K562 (cell line): ENCODE data around the gene DTYMK. TPM values are rescaled to one million over a fixed set of nuclear protein-coding genes. Genes with fewer than 3 reads are reported as not detected.
A peak's percentile ranks its signal among the peaks of the same experiment; 100 is the strongest.

Experiments used
- ATF6 ChIP-seq: sonication (generic); formaldehyde crosslinking; IDR thresholded peaks from 2 replicates; pipeline ENCODE4 v1.4.0; 2020; ENCODE audit warnings: mild to moderate bottlenecking, missing genetic modification reagents
- CBFA2T2 ChIP-seq: fragments of 450-650 bp; conservative IDR thresholded peaks from 2 replicates; pipeline ENCODE4 v1.6.1; 2017; ENCODE audit warnings: mild to moderate bottlenecking
- CREBBP ChIP-seq: IDR thresholded peaks from one replicate; pipeline ENCODE4 v1.6.1; 2012; ENCODE audit warnings: low read depth, mild to moderate bottlenecking, control low read depth, inconsistent platforms, low read length
- ETV6 ChIP-seq, 3 experiments: fragments of 150-350 bp in 1 of 3; sonication (generic) in 1 of 3; formaldehyde crosslinking in 1 of 3; IDR thresholded peaks; 2 replicates each; pipeline versions ENCODE4 v1.6.1 to v1.8.0; 2014 to 2022; ENCODE audit warnings: borderline replicate concordance in 2 of 3, low read depth in 2 of 3, antibody characterized with exemption in 1 of 3, low read length in 1 of 3, mild to moderate bottlenecking in 1 of 3, missing genetic modification reagents in 1 of 3
- HDAC2 ChIP-seq: fragments of 450-650 bp; IDR thresholded peaks from 2 replicates; pipeline ENCODE4 v1.6.1; 2016; ENCODE audit warnings: mild to moderate bottlenecking
- HES1 ChIP-seq: fragments of 450-650 bp; IDR thresholded peaks from 2 replicates; pipeline ENCODE4 v1.6.1; 2016; ENCODE audit warnings: low read depth, mild to moderate bottlenecking, moderate library complexity
- KDM4B ChIP-seq, 2 experiments: fragments of 450-650 bp in 1 of 2; sonication (generic) in 1 of 2; IDR thresholded peaks; 2 replicates each; pipeline ENCODE4 v1.6.1; 2016 to 2017; ENCODE audit warnings: borderline replicate concordance in 2 of 2, antibody characterized with exemption in 1 of 2, low read depth in 1 of 2, mild to moderate bottlenecking in 1 of 2
- MAFF ChIP-seq: IDR thresholded peaks from 2 replicates; pipeline ENCODE4 v1.6.1; 2012; ENCODE audit warnings: low read length, improper control_type of control experiment
- MAZ ChIP-seq, 2 experiments: fragments of 450-650 bp in 1 of 2; sonication (generic) in 1 of 2; formaldehyde crosslinking; IDR thresholded peaks in 1 of 2; conservative IDR thresholded peaks in 1 of 2; 2 replicates each; pipeline versions ENCODE4 v1.4.0 to v1.5.0; 2020; ENCODE audit warnings: mild to moderate bottlenecking in 1 of 2, missing genetic modification reagents in 1 of 2
- MCM3 ChIP-seq: fragments of 450-650 bp; IDR thresholded peaks from 2 replicates; pipeline ENCODE4 v1.6.1; 2016
- MEIS2 ChIP-seq: fragments of 450-650 bp; IDR thresholded peaks from 2 replicates; pipeline ENCODE4 v1.6.1; 2014; ENCODE audit warnings: mild to moderate bottlenecking; ENCODE audit not compliant: partially characterized antibody
- MNT ChIP-seq, 2 experiments: fragments of 450-650 bp; conservative IDR thresholded peaks; 2 replicates each; pipeline ENCODE4 v1.6.1; 2017; ENCODE audit warnings: mild to moderate bottlenecking in 2 of 2, moderate library complexity in 2 of 2
- MYC ChIP-seq, 2 experiments: fragments of 250-450 bp in 1 of 2; sonication (Bioruptor Pico) in 1 of 2; IDR thresholded peaks; 2 replicates each; pipeline versions ENCODE4 v1.5.1 to v1.6.1; 2012 to 2021; ENCODE audit warnings: low read depth in 2 of 2, borderline replicate concordance in 1 of 2, improper control_type of control experiment in 1 of 2, low read length in 1 of 2, mild to moderate bottlenecking in 1 of 2, moderate library complexity in 1 of 2
- NCOR1 ChIP-seq: fragments of 450-650 bp; IDR thresholded peaks from 2 replicates; pipeline ENCODE4 v1.6.1; 2016; ENCODE audit warnings: mild to moderate bottlenecking, moderate library complexity
- NFIX ChIP-seq: fragments of 250-450 bp; sonication (Bioruptor Pico); IDR thresholded peaks from 2 replicates; pipeline ENCODE4 v1.4.0; 2020; ENCODE audit warnings: low read depth, mild to moderate bottlenecking, moderate library complexity
- PTBP1 ChIP-seq: fragments of 200-400 bp; formaldehyde crosslinking; IDR thresholded peaks from 2 replicates; pipeline ENCODE4 v1.6.1; 2017; ENCODE audit warnings: low read depth, low read length
- RHOXF2B ChIP-seq: fragments of 250-450 bp; sonication (Bioruptor Pico); conservative IDR thresholded peaks from 2 replicates; pipeline ENCODE4 v1.5.1; 2021
- RUNX1 ChIP-seq: sonication (generic); IDR thresholded peaks from 2 replicates; pipeline ENCODE4 v1.6.1; 2016; ENCODE audit warnings: antibody characterized with exemption, low read depth
- SIN3A ChIP-seq, 2 experiments: fragments of 150-350 bp in 1 of 2; IDR thresholded peaks; 2 replicates each; pipeline ENCODE4 v1.6.1; 2011 to 2016; ENCODE audit warnings: borderline replicate concordance in 2 of 2, low read depth in 2 of 2, low read length in 2 of 2, mild to moderate bottlenecking in 2 of 2, moderate library complexity in 2 of 2; ENCODE audit not compliant: control insufficient read depth in 1 of 2
- SIX5 ChIP-seq, 2 experiments: IDR thresholded peaks; 2 replicates each; pipeline ENCODE4 v1.6.1; 2011; ENCODE audit warnings: low read length in 2 of 2, borderline replicate concordance in 1 of 2, low read depth in 1 of 2, mild to moderate bottlenecking in 1 of 2, moderate library complexity in 1 of 2; ENCODE audit not compliant: insufficient read depth in 1 of 2
- TAL1 ChIP-seq: fragments of 450-650 bp; IDR thresholded peaks from 2 replicates; pipeline ENCODE4 v1.6.1; 2016; ENCODE audit warnings: mild to moderate bottlenecking
- XRCC5 ChIP-seq: fragments of 200-400 bp; formaldehyde crosslinking; IDR thresholded peaks from 2 replicates; pipeline ENCODE4 v1.6.1; 2017; ENCODE audit warnings: low read depth, mild to moderate bottlenecking, low read length
- ZNF121 ChIP-seq: sonication (generic); formaldehyde crosslinking; conservative IDR thresholded peaks from 2 replicates; pipeline ENCODE4 v1.8.0; 2022; ENCODE audit warnings: missing genetic modification reagents
- ZNF140 ChIP-seq: fragments of 250-450 bp; sonication (Bioruptor Pico); IDR thresholded peaks from 2 replicates; pipeline ENCODE4 v1.8.0; 2021; ENCODE audit warnings: moderate library complexity, mild to moderate bottlenecking, inconsistent platforms
- ZNF212 ChIP-seq: fragments of 450-650 bp; formaldehyde crosslinking; IDR thresholded peaks from 2 replicates; pipeline ENCODE4 v1.4.0; 2020; ENCODE audit warnings: mild to moderate bottlenecking
- polyA plus RNA-seq, 8 experiments: library from polyadenylated mRNA; depleted of rRNA in 4 of 8; stranded (reverse) in 5 of 8; unstranded in 3 of 8; fragments of >200 nt; fragmentation: Nextera tagmentation in 2 of 8; fragmentation: Illumina TruSeq in 1 of 8; extraction: Ambion mirVana in 2 of 8; extraction: Trizol in 1 of 8; gene quantifications; 2 replicates each; pipeline versions ENCODE4 v1.2.1 to v1.2.3, GENCODE V29; 2011 to 2014; ENCODE audit warnings: inconsistent platforms in 1 of 8, missing spikeins in 1 of 8
- total RNA-seq, 7 experiments: library from RNA; depleted of rRNA in 6 of 7; stranded (reverse); fragments of >200 nt in 6 of 7; fragmentation: Illumina TruSeq in 2 of 7; extraction: Trizol in 2 of 7; gene quantifications; 2 replicates each; pipeline versions ENCODE4 v1.2.1 to v1.2.3, GENCODE V29; 2011 to 2021; ENCODE audit warnings: low replicate concordance in 1 of 7

The DTYMK gene
- total and polyA plus RNA-seq, 9 of the 15 experiments (the other 6 are each of a cell fraction or from before 2014, with no cell fraction given), result 8.2 to 85.0 (median 47.9) TPM

GRCh38 chr2:241730671-241731293, 44.2 kb upstream of the DTYMK start (continued):
- TF ChIP-seq ATF6 (CRISPR knock-in tag), result no peak
- TF ChIP-seq NFIX, result no peak
- no peak for TF ChIP-seq RHOXF2B (CRISPR knock-in tag)
- TF ChIP-seq ETV6 (IDR thresholded peaks at IDR 0.05; ENCODE audit: borderline replicate concordance in 1 of 2, low read depth in 2 of 2, low read length in 1 of 2), result no peak
- no peak for TF ChIP-seq ETV6 (CRISPR knock-in tag; IDR thresholded peaks at IDR 0.05; ENCODE audit: borderline replicate concordance)
- TF ChIP-seq ZNF212 (CRISPR knock-in tag), result no peak
- TF ChIP-seq MCM3, result no peak
- TF ChIP-seq ZNF140 (CRISPR knock-in tag), result no peak
- no peak for TF ChIP-seq MAZ (CRISPR knock-in tag; conservative IDR thresholded peaks at IDR 0.05 in 1 of 2, IDR thresholded peaks at IDR 0.05 in 1 of 2)
- TF ChIP-seq RUNX1, result no peak
- TF ChIP-seq MYC (IDR thresholded peaks at IDR 0.05; ENCODE audit: low read depth, low read length), result no peak
- TF ChIP-seq MYC (CRISPR knock-in tag; IDR thresholded peaks at IDR 0.05; ENCODE audit: borderline replicate concordance, low read depth), result no peak
- no peak for TF ChIP-seq XRCC5
- TF ChIP-seq MNT (conservative IDR thresholded peaks at IDR 0.05), result peak in 1 of 2 experiments; percentile 44; a peak in 1 of 4 replicates
- no peak for TF ChIP-seq KDM4B (IDR thresholded peaks at IDR 0.05; ENCODE audit: borderline replicate concordance in 2 of 2, low read depth in 1 of 2)
- no peak for TF ChIP-seq HES1
- TF ChIP-seq HDAC2, result peak; percentile 67
- no peak for TF ChIP-seq PTBP1
- TF ChIP-seq NCOR1, result peak; percentile 45; the same call in 1 of the 2 replicates
- TF ChIP-seq SIX5 (IDR thresholded peaks at IDR 0.05; ENCODE audit: borderline replicate concordance in 1 of 2, insufficient read depth in 1 of 2, low read depth in 1 of 2, low read length in 2 of 2), result no peak
- TF ChIP-seq MEIS2, result peak; percentile 10
- peak; percentile 44 for TF ChIP-seq TAL1
- no peak for TF ChIP-seq MAFF
- TF ChIP-seq CREBBP, result no peak
- peak; percentile 54 for TF ChIP-seq CBFA2T2
- no peak for TF ChIP-seq ZNF121 (CRISPR knock-in tag)
- TF ChIP-seq SIN3A (IDR thresholded peaks at IDR 0.05; ENCODE audit: borderline replicate concordance in 2 of 2, control insufficient read depth in 1 of 2, low read depth in 2 of 2, low read length in 2 of 2), result no peak
